Cerebellar cortex (tissue), 1 donor: ENCODE measurements around the gene C1orf21.

Source experiments
- DNase-seq: peaks from one replicate; pipeline ENCODE4 v3.0.0-alpha.2; 2015; ENCODE audit warnings: low spot score

The C1orf21 gene

GRCh38 chr1:184416946-184417345 lies 30.1 kb downstream of the C1orf21 start:
- no peak for DNase-seq

GRCh38 chr1:184417916-184418315 lies 31.1 kb downstream of the C1orf21 start:
- no peak for DNase-seq

GRCh38 chr1:184418652-184419349 lies 32.0 kb downstream of the C1orf21 start:
- DNase-seq = no peak

GRCh38 chr1:184419350-184420161 lies 32.7 kb downstream of the C1orf21 start:
- no peak for DNase-seq

GRCh38 chr1:184422490-184423233 lies 35.8 kb downstream of the C1orf21 start:
- no peak for DNase-seq

GRCh38 chr1:184423649-184424048 lies 36.8 kb downstream of the C1orf21 start:
- no peak for DNase-seq

- no peak for DNase-seq
Observed at GRCh38 chr1:184424157-184424556, 37.3 kb downstream of the C1orf21 start.

GRCh38 chr1:184424945-184425344 lies 38.1 kb downstream of the C1orf21 start:
- no peak for DNase-seq

- no peak for DNase-seq
Observed at GRCh38 chr1:184425449-184426277, 38.8 kb downstream of the C1orf21 start.

- DNase-seq = no peak
Observed at GRCh38 chr1:184426278-184426674, 39.4 kb downstream of the C1orf21 start.

GRCh38 chr1:184427722-184428121 lies 40.9 kb downstream of the C1orf21 start:
- DNase-seq = no peak

GRCh38 chr1:184428604-184429003 lies 41.8 kb downstream of the C1orf21 start:
- DNase-seq = no peak

- DNase-seq = no peak
Observed at GRCh38 chr1:184429335-184429734, 42.5 kb downstream of the C1orf21 start.

GRCh38 chr1:184433956-184434502 lies 47.2 kb downstream of the C1orf21 start:
- no peak for DNase-seq

- no peak for DNase-seq
Observed at GRCh38 chr1:184437291-184437690, 50.5 kb downstream of the C1orf21 start.

- no peak for DNase-seq
Observed at GRCh38 chr1:184438363-184438762, 51.5 kb downstream of the C1orf21 start.

- DNase-seq = no peak
Observed at GRCh38 chr1:184442260-184442659, 55.4 kb downstream of the C1orf21 start.

- no peak for DNase-seq
Observed at GRCh38 chr1:184443201-184443600, 56.4 kb downstream of the C1orf21 start.

GRCh38 chr1:184443624-184444023 lies 56.8 kb downstream of the C1orf21 start:
- no peak for DNase-seq

GRCh38 chr1:184445997-184446396 lies 59.2 kb downstream of the C1orf21 start:
- DNase-seq = no peak

- no peak for DNase-seq
Observed at GRCh38 chr1:184447651-184448185, 60.9 kb downstream of the C1orf21 start.
